Activated naive CD8-positive, alpha-beta T cell treated with anti-CD3 and anti-CD28 coated beads, Interleukin-2, amount 50 U/mL, for 24 hours (primary cell): ENCODE results near the gene PNKD.
A peak's percentile ranks its signal among the peaks of the same experiment; 100 is the strongest.
"Not testable (repeated sequence)": the region's sequence is repeated elsewhere in the genome, so short reads cannot be mapped to it uniquely, and the experiment has no call there.

ENCODE experiments used
- ATAC-seq: fragments of 150-1000 bp; cut with Tn5 transposase; one replicate; pipeline ENCODE4 v1.10.0; 2021
- DNase-seq: peaks from one replicate; pipeline ENCODE4 v3.0.0; 2021
- H3K27ac Mint-ChIP-seq: one replicate; pipeline ENCODE4 v1.8.0; 2021; ENCODE audit warnings: mild to moderate bottlenecking, mixed read lengths
- H3K27me3 Mint-ChIP-seq: one replicate; pipeline ENCODE4 v1.8.0; 2021; ENCODE audit warnings: mixed read lengths
- H3K36me3 Mint-ChIP-seq: one replicate; pipeline ENCODE4 v1.8.0; 2021; ENCODE audit warnings: low read depth, mixed read lengths
- H3K4me1 Mint-ChIP-seq: one replicate; pipeline ENCODE4 v1.8.0; 2021; ENCODE audit warnings: mixed read lengths
- H3K4me3 Mint-ChIP-seq: one replicate; pipeline ENCODE4 v1.8.0; 2021; ENCODE audit warnings: mild to moderate bottlenecking, moderate library complexity, mixed read lengths
- H3K9me3 Mint-ChIP-seq: one replicate; pipeline ENCODE4 v1.8.0; 2021; ENCODE audit warnings: mixed read lengths

PNKD gene

DNA sequence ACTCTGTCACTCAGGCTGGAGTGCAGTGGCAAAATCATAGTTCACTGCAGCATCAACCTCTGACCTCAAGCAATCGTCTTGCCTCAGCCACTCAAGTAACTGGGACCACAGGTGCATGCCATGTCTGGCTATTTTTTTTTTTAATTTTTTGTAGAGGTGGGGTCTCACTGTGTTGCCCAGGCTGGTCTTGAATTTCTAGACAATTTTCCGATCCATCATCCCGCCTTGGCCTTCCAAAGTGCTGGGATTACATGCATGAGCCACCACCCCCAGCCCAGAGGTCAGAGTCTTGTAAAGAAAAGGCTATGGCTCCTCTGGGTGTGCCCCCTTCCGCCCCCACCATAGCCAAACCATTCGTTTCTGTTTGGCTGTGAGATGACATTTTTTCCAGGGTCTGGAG is 35.1 kb downstream of the PNKD start:
- DNase-seq (no peak), ATAC-seq (no peak)
- H3K27ac Mint-ChIP-seq = no peak overlapping the region
- H3K4me3 Mint-ChIP-seq = no peak overlapping the region
- H3K27me3 Mint-ChIP-seq = no peaks in the 10 kb centered on the region
- H3K4me1 Mint-ChIP-seq = peaks cover 9% of the 10 kb centered on the region
- no peaks in the 10 kb centered on the region for H3K36me3 Mint-ChIP-seq
- no peaks in the 10 kb centered on the region for H3K9me3 Mint-ChIP-seq

DNA sequence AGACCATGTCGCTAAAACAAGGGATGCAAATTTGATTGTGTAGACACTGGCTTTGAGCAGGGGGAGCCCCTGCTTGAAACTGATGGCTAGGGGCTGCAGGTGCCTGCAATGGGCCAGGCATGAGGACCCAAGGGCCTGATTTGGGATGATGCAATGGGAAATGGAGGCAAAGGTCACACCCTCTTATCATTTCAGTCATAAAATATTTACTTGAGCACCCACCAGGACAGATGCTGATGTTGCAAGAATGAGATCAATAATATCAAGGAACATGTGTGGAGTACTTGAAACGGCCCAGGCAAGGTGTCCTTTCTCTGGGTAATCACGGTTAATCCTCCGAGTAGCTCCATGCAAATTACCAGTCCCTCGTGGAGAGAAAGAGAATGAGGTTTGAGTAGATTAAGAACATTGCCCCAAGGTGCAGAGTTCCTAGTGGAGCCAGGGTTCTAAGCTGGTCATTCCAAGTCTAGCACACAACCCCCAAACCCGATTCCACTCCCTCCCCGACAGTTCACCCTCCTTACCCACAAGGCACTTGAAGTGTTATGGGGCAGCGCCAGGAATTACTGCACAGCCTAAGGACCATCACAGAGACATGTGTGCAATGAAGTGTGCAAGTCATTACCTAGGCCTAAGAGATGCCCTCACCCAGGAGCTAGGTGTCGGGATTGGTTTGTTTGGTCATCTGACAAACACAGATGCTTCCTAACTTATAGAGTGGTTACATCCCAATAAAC is 36.0 kb downstream of the PNKD start:
- ATAC-seq (no peak), DNase-seq (no peak)
- no peaks in the 10 kb centered on the region for H3K9me3 Mint-ChIP-seq
- no peaks in the 10 kb centered on the region for H3K36me3 Mint-ChIP-seq
- no peak overlapping the region for H3K4me3 Mint-ChIP-seq
- peaks cover 6% of the 10 kb centered on the region for H3K4me1 Mint-ChIP-seq
- no peak overlapping the region for H3K27ac Mint-ChIP-seq
- no peaks in the 10 kb centered on the region for H3K27me3 Mint-ChIP-seq

DNA sequence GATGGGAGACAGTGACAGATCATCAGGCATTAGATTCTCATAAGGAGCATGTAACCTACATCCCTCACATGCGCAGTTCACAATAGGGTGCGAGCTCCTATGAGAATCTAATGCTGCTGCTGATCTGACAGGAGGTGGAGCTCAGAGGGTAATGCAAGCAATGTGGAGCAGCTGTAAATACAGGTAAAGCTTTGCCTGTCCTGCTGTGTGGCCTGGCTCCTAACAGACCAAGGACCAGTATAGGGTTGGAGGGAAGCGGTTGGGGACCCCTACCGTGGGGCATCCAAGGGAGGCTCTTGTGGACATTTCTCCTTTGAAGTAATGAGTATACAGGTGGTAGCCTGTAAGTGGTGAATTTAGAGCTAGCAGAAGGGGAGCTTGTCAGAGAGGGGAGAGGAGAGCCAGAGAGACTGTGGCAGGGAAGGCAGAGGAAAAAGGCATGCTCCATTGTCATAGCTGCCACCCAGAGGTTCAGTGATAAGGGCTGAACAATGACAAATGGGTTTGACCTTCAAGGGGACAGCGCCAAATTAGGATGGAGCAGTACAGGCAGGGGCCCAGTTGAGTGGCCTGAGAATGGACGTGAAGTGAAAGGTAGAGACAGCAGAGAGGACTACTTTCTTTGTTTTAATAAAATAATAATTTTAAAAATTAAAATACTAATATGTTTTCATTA is 37.2 kb downstream of the PNKD start:
- Mint-ChIP-seq H3K36me3 (no peaks in the 10 kb centered on the region), H3K27ac (no peak overlapping the region)
- ATAC-seq = no peak

GRCh38 chr2:218310853-218311540 is 40.7 kb downstream of the PNKD start:
- no peaks in the 10 kb centered on the region for H3K9me3 Mint-ChIP-seq
- peaks cover 1% of the 10 kb centered on the region for H3K36me3 Mint-ChIP-seq

More for the DNA sequence above, 37.2 kb downstream of the PNKD start:
- DNase-seq = no peak
- Mint-ChIP-seq H3K9me3 (no peaks in the 10 kb centered on the region), H3K27me3 (no peaks in the 10 kb centered on the region), H3K4me3 (no peak overlapping the region), H3K4me1 (peaks cover 3% of the 10 kb centered on the region)

DNA sequence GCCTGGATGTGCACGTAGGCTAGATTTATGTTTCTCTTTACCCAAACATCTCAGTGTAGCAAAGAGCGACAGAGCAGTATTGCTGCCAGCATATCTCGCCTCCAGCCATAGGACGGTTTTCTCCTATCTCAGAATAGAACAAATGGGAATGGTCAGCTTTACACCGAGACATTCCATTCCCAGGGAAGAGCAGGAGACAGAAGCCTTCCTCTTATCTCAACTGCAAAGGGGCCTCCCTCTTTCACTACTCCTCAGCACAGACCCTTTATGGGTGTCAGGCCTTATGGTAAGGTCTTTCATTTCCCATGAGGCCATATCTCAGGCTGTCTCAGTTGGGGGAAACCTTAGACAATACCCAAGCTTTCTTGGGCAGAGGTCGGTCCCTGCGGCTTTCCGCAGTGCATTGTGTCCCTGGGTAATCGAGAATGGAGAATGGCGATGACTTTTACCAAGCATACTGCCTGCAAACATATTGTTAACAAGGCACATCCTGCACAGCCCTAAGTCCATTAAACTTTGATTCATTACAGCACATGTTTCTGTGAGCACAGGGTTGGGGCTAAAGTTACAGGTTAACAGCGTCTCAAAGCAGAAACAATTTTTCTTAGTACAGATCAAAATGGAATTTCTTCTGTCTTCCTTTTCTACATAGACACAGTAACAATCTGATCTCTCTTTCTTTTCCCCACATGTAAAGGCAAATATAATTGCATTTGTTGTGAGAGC is 41.4 kb downstream of the PNKD start:
- not testable (repeated sequence) for H3K27ac Mint-ChIP-seq, H3K9me3 Mint-ChIP-seq, H3K27me3 Mint-ChIP-seq, DNase-seq, H3K36me3 Mint-ChIP-seq, ATAC-seq, H3K4me3 Mint-ChIP-seq
- peaks cover 16% of the 10 kb centered on the region for H3K4me1 Mint-ChIP-seq

More at GRCh38 chr2:218310853-218311540, 40.7 kb downstream of the PNKD start:
- no peak overlapping the region for H3K4me3 Mint-ChIP-seq
- no peaks in the 10 kb centered on the region for H3K27me3 Mint-ChIP-seq
- no peak overlapping the region for H3K27ac Mint-ChIP-seq
- DNase-seq = no peak
- no peak for ATAC-seq
- peaks cover 9% of the 10 kb centered on the region for H3K4me1 Mint-ChIP-seq

DNA sequence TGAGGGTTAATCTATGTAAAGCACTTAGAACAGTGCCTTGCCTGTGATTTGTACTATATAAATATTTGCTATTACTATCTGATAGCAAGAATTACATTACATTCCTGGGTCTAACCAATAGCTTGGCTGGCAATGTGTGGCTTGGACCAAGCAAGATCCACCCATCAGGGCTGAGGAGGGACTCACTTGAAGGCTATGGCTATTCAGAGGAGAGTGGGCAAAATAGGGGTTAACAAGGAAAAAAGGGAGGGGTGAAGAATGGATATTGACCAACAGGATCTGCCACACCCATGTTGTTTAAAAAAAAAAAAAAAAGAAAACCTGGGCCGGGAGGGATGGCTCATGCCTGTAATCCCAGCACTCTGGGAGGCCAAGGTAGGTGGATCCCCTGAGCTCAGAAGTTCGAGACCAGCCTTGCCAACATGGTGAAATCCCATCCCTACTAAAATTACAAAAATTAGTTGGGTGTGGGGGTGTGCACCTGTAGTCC is 42.0 kb downstream of the PNKD start:
- peaks cover 1% of the 10 kb centered on the region for H3K36me3 Mint-ChIP-seq
- H3K27me3 Mint-ChIP-seq = no peaks in the 10 kb centered on the region
- H3K4me3 Mint-ChIP-seq = no peak overlapping the region
- no peak overlapping the region for H3K27ac Mint-ChIP-seq
- ATAC-seq (no peak), DNase-seq (no peak)
- peaks cover 22% of the 10 kb centered on the region for H3K4me1 Mint-ChIP-seq
- no peaks in the 10 kb centered on the region for H3K9me3 Mint-ChIP-seq

GRCh38 chr2:218313356-218313755 is 43.0 kb downstream of the PNKD start:
- Mint-ChIP-seq H3K4me3 (no peak overlapping the region), H3K27ac (no peak overlapping the region), H3K4me1 (peaks cover 26% of the 10 kb centered on the region), H3K36me3 (peaks cover 1% of the 10 kb centered on the region), H3K9me3 (no peaks in the 10 kb centered on the region), H3K27me3 (no peaks in the 10 kb centered on the region)
- ATAC-seq (no peak), DNase-seq (no peak)

GRCh38 chr2:218314764-218315163 is 44.4 kb downstream of the PNKD start:
- not testable (repeated sequence) for ATAC-seq, H3K36me3 Mint-ChIP-seq, DNase-seq, H3K9me3 Mint-ChIP-seq, H3K4me3 Mint-ChIP-seq, H3K27ac Mint-ChIP-seq, H3K27me3 Mint-ChIP-seq
- peaks cover 25% of the 10 kb centered on the region for H3K4me1 Mint-ChIP-seq

GRCh38 chr2:218315397-218315796 is 45.1 kb downstream of the PNKD start:
- DNase-seq (no peak), ATAC-seq (no peak)
- H3K27me3 Mint-ChIP-seq = no peaks in the 10 kb centered on the region
- H3K36me3 Mint-ChIP-seq = peaks cover 1% of the 10 kb centered on the region
- peak overlapping the region; percentile 67 for H3K27ac Mint-ChIP-seq
- no peak overlapping the region for H3K4me3 Mint-ChIP-seq
- peaks cover 25% of the 10 kb centered on the region for H3K4me1 Mint-ChIP-seq
- no peaks in the 10 kb centered on the region for H3K9me3 Mint-ChIP-seq

- H3K36me3 Mint-ChIP-seq = peaks cover 1% of the 10 kb centered on the region
- ATAC-seq (no peak), DNase-seq (no peak)
- H3K4me1 Mint-ChIP-seq = peaks cover 34% of the 10 kb centered on the region
- no peak overlapping the region for H3K4me3 Mint-ChIP-seq
- H3K27me3 Mint-ChIP-seq = no peaks in the 10 kb centered on the region
- peak overlapping the region; percentile 81 for H3K27ac Mint-ChIP-seq
- H3K9me3 Mint-ChIP-seq = no peaks in the 10 kb centered on the region
These were observed 46.9 kb downstream of the PNKD start for GRCh38 chr2:218317303-218317630.

DNA sequence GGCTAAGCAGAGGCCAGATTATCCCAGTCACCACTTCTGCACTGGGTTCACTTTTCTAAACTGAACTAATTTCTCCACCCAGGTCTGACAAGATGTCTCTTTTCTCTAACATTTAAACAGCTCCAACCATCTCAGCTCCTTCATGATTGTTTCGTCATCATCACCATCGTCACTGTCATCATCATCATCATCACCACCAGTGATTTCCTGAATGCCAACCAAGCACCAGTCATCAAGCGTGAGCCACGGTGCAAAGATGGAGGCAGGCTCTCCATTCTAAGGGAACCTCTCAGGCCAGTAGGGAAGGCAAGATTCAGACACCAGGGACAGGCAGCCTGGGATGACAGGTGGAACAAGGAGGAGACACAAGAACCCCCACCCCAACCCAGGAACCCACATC is 47.5 kb downstream of the PNKD start:
- no peak for ATAC-seq
- Mint-ChIP-seq H3K27me3 (no peaks in the 10 kb centered on the region), H3K27ac (no peak overlapping the region), H3K4me1 (peaks cover 39% of the 10 kb centered on the region), H3K9me3 (no peaks in the 10 kb centered on the region), H3K4me3 (no peak overlapping the region), H3K36me3 (peaks cover 1% of the 10 kb centered on the region)
- no peak for DNase-seq

GRCh38 chr2:218318241-218318640 is 47.9 kb downstream of the PNKD start:
- Mint-ChIP-seq H3K36me3 (peaks cover 1% of the 10 kb centered on the region), H3K4me1 (peaks cover 39% of the 10 kb centered on the region), H3K9me3 (no peaks in the 10 kb centered on the region), H3K27ac (no peak overlapping the region), H3K27me3 (no peaks in the 10 kb centered on the region), H3K4me3 (no peak overlapping the region)
- no peak for ATAC-seq
- no peak for DNase-seq

GRCh38 chr2:218319813-218320365 is 49.6 kb downstream of the PNKD start:
- ATAC-seq (no peak), DNase-seq (no peak)
- no peak overlapping the region for H3K27ac Mint-ChIP-seq
- peaks cover 1% of the 10 kb centered on the region for H3K36me3 Mint-ChIP-seq
- H3K4me1 Mint-ChIP-seq = peaks cover 49% of the 10 kb centered on the region
- H3K27me3 Mint-ChIP-seq = peaks cover 9% of the 10 kb centered on the region
- no peaks in the 10 kb centered on the region for H3K9me3 Mint-ChIP-seq
- no peak overlapping the region for H3K4me3 Mint-ChIP-seq

- no peaks in the 10 kb centered on the region for H3K9me3 Mint-ChIP-seq
- ATAC-seq (no peak), DNase-seq (no peak)
- peaks cover 1% of the 10 kb centered on the region for H3K36me3 Mint-ChIP-seq
- peaks cover 9% of the 10 kb centered on the region for H3K27me3 Mint-ChIP-seq
- H3K4me1 Mint-ChIP-seq = peaks cover 47% of the 10 kb centered on the region
- no peak overlapping the region for H3K27ac Mint-ChIP-seq
- no peak overlapping the region for H3K4me3 Mint-ChIP-seq
These were observed 50.5 kb downstream of the PNKD start for GRCh38 chr2:218320704-218321336.
